HFFc6 (cell line): ENCODE data around the gene DLEC1. TPM values are rescaled to one million over a fixed set of nuclear protein-coding genes. Genes with fewer than 3 reads are reported as not detected.

Experiments used
- DNase-seq: peaks from one replicate; pipeline ENCODE4 v3.0.0-alpha.2; 2018
- H3K27ac Mint-ChIP-seq: 2 replicates; pipeline ENCODE4 v1.8.0; 2020; ENCODE audit warnings: mild to moderate bottlenecking, mixed read lengths
- H3K27me3 Mint-ChIP-seq: 2 replicates; pipeline ENCODE4 v1.8.0; 2021; ENCODE audit warnings: mild to moderate bottlenecking, moderate library complexity, mixed read lengths; ENCODE audit not compliant: insufficient read depth
- H3K36me3 Mint-ChIP-seq: 2 replicates; pipeline ENCODE4 v1.8.0; 2021; ENCODE audit warnings: low read depth, mixed read lengths
- H3K4me1 Mint-ChIP-seq: 2 replicates; pipeline ENCODE4 v1.8.0; 2020; ENCODE audit warnings: low read depth, mixed read lengths
- H3K4me3 Mint-ChIP-seq: 2 replicates; pipeline ENCODE4 v1.8.0; 2020; ENCODE audit warnings: mild to moderate bottlenecking, moderate library complexity, mixed read lengths
- H3K9me3 Mint-ChIP-seq: 2 replicates; pipeline ENCODE4 v1.8.0; 2020; ENCODE audit warnings: mild to moderate bottlenecking, mixed read lengths
- CTCF ChIP-seq: fragments of 200-600 bp; sonication (generic); IDR thresholded peaks from 2 replicates; pipeline ENCODE4 v1.5.0; 2021; ENCODE audit warnings: antibody characterized with exemption, mild to moderate bottlenecking
- total RNA-seq, 6 experiments: library from RNA; stranded (reverse); fragmentation: NEBNext Ultra II Directional; extraction: Animal tissue kit (Norgen Biotek cat#: 25700); gene quantifications; 2 replicates in 1 of 6; 3 replicates in 5 of 6; pipeline ENCODE4 v1.2.3, GENCODE V29; 2021

DLEC1 gene
- total RNA-seq, 6 experiments from 2014 or later = 0.05 TPM; not detected in 5

GRCh38 chr3:38097446-38098375 lies 58.7 kb downstream of the DLEC1 start:
- peaks cover 51% of the 10 kb centered on the region for H3K27me3 Mint-ChIP-seq
- TF ChIP-seq CTCF = no peak
- H3K4me3 Mint-ChIP-seq = no peak overlapping the region
- no peaks in the 10 kb centered on the region for H3K9me3 Mint-ChIP-seq
- no peaks in the 10 kb centered on the region for H3K4me1 Mint-ChIP-seq
- no peak for DNase-seq
- no peaks in the 10 kb centered on the region for H3K36me3 Mint-ChIP-seq
- H3K27ac Mint-ChIP-seq = no peak overlapping the region

- no peaks in the 10 kb centered on the region for H3K4me1 Mint-ChIP-seq
- H3K36me3 Mint-ChIP-seq = no peaks in the 10 kb centered on the region
- no peaks in the 10 kb centered on the region for H3K9me3 Mint-ChIP-seq
- H3K27me3 Mint-ChIP-seq = peaks cover 47% of the 10 kb centered on the region
- no peak for TF ChIP-seq CTCF
- no peak overlapping the region for H3K27ac Mint-ChIP-seq
- no peak overlapping the region for H3K4me3 Mint-ChIP-seq
- DNase-seq = no peak
Measured at GRCh38 chr3:38098376-38098723, 59.3 kb downstream of the DLEC1 start.

- TF ChIP-seq CTCF = no peak
- no peak for DNase-seq
- Mint-ChIP-seq H3K4me1 (no peaks in the 10 kb centered on the region), H3K9me3 (peaks cover under 1% of the 10 kb centered on the region), H3K4me3 (no peak overlapping the region), H3K36me3 (no peaks in the 10 kb centered on the region), H3K27ac (no peak overlapping the region), H3K27me3 (peaks cover 41% of the 10 kb centered on the region)
Measured at GRCh38 chr3:38099518-38099917, 60.5 kb downstream of the DLEC1 start.

- no peak for DNase-seq
- Mint-ChIP-seq H3K36me3 (peaks cover 5% of the 10 kb centered on the region; the same call in 1 of the 2 replicates), H3K27ac (no peak overlapping the region), H3K27me3 (peaks cover 36% of the 10 kb centered on the region), H3K9me3 (peaks cover 10% of the 10 kb centered on the region), H3K4me1 (no peaks in the 10 kb centered on the region), H3K4me3 (no peak overlapping the region)
- no peak for TF ChIP-seq CTCF
Measured at GRCh38 chr3:38100498-38100897, 61.5 kb downstream of the DLEC1 start.

- H3K4me1 Mint-ChIP-seq = no peaks in the 10 kb centered on the region
- DNase-seq = no peak
- H3K27me3 Mint-ChIP-seq = peaks cover 29% of the 10 kb centered on the region
- H3K27ac Mint-ChIP-seq = no peak overlapping the region
- H3K9me3 Mint-ChIP-seq = peaks cover 15% of the 10 kb centered on the region
- H3K4me3 Mint-ChIP-seq = no peak overlapping the region
- peaks cover 9% of the 10 kb centered on the region; the same call in 1 of the 2 replicates for H3K36me3 Mint-ChIP-seq
- no peak for TF ChIP-seq CTCF
Measured at GRCh38 chr3:38101811-38102443, 62.9 kb downstream of the DLEC1 start.
